Prostate gland (tissue), 2 donors: ENCODE data around the gene TIAM2.

Experiments
- POLR2A ChIP-seq: fragments of 450-650 bp; IDR thresholded peaks from one replicate; pipeline ENCODE4 v1.6.1; 2016; ENCODE audit warnings: antibody characterized with exemption, mild to moderate bottlenecking
- TF ChIP-seq, protein P1 (sequence below), 4 experiments: fragments of 200-600 bp in 2 of 4; fragments of 450-650 bp in 2 of 4; sonication (generic) in 2 of 4; IDR thresholded peaks; 1 replicate in 3 of 4; 2 replicates in 1 of 4; pipeline ENCODE4 v1.5.1; 2016 to 2019; ENCODE audit warnings: antibody characterized with exemption in 4 of 4, mild to moderate bottlenecking in 2 of 4, moderate library complexity in 2 of 4

DNA sequence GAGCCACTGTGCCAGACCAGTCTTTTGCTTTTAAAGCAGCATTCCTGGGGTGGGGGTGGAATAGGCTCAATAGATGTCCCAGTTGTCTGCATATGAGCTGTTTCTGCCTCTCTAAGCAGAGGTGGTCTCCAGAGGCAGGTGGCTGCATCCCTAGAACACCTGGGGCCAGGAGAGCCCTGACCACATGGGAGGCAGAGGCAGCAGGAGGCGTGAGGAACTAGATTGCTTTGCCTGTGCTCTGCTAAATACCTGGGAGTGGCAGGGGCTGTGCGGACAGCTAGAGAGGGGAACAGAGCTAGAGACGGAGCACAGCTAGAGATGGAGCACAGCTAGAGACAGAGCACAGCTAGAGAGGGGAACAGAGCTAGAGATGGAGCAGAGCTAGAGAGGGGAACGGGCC lies 239.6 kb downstream of the TIAM2 start:
- no peak for TF ChIP-seq POLR2A
- TF ChIP-seq, protein P1, sequence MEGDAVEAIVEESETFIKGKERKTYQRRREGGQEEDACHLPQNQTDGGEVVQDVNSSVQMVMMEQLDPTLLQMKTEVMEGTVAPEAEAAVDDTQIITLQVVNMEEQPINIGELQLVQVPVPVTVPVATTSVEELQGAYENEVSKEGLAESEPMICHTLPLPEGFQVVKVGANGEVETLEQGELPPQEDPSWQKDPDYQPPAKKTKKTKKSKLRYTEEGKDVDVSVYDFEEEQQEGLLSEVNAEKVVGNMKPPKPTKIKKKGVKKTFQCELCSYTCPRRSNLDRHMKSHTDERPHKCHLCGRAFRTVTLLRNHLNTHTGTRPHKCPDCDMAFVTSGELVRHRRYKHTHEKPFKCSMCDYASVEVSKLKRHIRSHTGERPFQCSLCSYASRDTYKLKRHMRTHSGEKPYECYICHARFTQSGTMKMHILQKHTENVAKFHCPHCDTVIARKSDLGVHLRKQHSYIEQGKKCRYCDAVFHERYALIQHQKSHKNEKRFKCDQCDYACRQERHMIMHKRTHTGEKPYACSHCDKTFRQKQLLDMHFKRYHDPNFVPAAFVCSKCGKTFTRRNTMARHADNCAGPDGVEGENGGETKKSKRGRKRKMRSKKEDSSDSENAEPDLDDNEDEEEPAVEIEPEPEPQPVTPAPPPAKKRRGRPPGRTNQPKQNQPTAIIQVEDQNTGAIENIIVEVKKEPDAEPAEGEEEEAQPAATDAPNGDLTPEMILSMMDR (IDR thresholded peaks at IDR 0.05): no peak
